Endometrial microvascular endothelial cells (primary cell): ENCODE data around the gene PRKG1. TPM values are rescaled to one million over a fixed set of nuclear protein-coding genes. Genes with fewer than 3 reads are reported as not detected.

Source experiments
- in situ Hi-C: cut with HindIII; loops from 2 replicates; pipeline ENCODE4 v1.10.0; 2017; ENCODE audit warnings: low sequenced_read_pairs, low pct_unique_long_range_greater_than_20kb; ENCODE audit errors: inconsistent ontology term
- total RNA-seq: library from RNA; depleted of rRNA; stranded (reverse); fragments of >200 nt; gene quantifications from one replicate; pipeline ENCODE4 v1.2.3, GENCODE V29; 2015; ENCODE audit errors: inconsistent ontology term

The PRKG1 gene
- total RNA-seq, 1 donor from 2014 or later: not detected

DNA sequence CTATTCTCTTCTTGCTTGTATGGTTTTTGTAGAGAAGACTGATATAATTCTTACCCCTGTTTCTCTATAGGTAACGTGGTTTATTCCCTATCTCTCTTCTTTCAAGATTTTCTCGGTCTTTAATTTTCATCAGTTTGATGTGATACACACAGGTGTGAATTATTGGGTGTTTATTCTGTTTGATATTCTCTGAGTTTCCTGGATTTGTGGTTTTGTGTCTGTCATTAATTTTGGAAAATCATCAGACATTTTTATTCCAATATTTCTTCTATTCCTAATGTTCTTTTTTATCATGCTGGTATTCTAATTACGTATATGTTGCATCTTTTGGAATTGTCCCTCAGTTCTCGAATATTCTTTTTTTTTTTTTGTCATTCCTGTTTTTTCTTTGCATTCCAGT is 850.1 kb downstream of the PRKG1 start:
- in situ Hi-C loops: no loop called here

DNA sequence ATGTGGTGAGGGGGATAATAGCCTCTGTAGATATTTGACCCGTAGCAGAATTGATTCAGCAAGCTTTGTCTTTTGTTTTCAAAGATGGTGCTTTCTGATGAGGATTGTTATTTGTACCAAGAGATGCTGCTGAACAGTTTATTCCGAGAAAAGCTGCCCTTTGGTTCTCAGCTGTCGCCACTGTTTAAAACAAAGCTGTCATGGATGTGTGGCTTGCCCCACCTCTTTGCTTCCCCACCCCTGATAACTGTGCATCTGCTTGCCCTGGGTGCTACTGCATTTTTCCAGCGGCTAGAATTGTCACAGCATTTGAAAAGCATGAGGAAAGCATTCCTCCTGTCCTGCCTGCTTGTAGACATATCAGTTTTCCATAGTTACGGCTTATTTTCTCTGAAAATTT is 852.0 kb downstream of the PRKG1 start:
- in situ Hi-C loops: no loop called here

DNA sequence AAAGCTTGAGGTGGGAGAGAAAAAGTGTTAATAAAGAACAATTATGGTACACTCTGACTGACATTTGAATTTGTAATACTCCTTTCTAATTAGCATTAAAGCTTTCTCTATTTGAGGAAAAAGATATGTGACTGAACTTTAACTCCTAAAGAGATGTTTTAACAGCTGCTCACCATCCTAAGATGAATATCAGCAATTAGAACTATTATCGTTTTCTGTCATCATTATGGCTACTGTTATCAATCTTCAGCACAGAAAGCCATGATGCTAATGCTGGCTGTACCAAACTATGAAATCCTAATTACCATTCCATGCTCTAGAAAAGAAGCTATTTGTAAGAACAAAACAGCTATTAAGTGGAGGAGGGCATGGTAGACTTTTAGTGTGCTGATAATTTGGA is 853.9 kb downstream of the PRKG1 start:
- in situ Hi-C loops: no loop called here

DNA sequence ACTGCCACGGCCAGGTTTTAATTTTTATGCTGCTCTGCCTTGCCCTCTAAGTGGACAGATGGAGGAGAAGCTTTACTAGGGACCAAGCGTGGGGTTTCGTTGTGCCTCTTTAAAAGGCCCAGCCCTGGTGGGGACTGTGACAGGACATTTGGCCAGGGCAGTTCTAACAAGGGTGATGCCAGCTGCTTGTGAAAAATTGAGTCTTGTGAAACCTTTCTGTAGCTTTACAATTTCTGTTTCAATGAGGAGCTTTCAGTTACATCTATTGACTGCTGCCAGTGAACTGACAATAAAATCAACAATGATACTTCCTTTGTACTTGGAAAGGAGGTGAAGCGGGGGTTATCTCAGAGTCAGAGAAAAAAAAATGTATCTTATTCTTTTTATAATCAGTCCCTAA is 858.2 kb downstream of the PRKG1 start:
- in situ Hi-C loops: no loop called here

DNA sequence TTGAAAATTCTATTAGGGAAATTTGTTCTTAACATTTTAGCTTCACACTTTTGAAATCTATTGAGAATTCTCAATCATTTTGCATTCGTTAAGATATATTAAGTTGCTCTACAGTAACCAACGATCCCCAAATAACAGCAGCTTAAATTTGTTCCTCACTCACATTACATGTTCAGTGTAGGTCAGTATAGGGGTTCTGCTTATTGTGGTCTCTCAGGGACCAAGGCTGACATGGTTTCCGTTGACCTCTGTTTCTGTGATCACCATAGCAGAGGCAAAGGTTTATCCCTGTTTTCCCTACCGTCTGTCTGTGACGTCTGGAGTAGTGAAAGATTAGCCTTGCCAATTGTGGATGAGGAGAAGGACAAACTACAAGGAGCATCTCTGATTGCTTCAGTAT is 860.1 kb downstream of the PRKG1 start:
- in situ Hi-C loops: no loop called here

DNA sequence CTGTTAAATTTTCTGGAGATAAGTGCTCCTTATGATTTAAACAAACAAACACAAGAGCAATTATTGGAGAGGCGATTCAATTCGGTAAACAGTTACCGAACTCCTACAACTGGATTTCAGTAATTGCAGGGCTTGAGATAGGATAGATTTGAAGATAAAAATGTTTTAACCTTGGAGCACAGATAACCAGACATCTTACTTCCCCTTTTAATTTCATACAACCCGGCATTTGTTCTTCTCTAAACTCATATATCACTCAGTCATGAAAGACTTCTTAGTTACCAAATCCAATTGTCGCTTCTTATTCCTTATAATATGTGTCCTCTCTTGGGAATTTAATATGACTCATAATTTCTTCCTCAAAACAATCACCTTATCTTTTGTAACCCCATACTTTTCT is 861.1 kb downstream of the PRKG1 start:
- in situ Hi-C loops: no loop called here

DNA sequence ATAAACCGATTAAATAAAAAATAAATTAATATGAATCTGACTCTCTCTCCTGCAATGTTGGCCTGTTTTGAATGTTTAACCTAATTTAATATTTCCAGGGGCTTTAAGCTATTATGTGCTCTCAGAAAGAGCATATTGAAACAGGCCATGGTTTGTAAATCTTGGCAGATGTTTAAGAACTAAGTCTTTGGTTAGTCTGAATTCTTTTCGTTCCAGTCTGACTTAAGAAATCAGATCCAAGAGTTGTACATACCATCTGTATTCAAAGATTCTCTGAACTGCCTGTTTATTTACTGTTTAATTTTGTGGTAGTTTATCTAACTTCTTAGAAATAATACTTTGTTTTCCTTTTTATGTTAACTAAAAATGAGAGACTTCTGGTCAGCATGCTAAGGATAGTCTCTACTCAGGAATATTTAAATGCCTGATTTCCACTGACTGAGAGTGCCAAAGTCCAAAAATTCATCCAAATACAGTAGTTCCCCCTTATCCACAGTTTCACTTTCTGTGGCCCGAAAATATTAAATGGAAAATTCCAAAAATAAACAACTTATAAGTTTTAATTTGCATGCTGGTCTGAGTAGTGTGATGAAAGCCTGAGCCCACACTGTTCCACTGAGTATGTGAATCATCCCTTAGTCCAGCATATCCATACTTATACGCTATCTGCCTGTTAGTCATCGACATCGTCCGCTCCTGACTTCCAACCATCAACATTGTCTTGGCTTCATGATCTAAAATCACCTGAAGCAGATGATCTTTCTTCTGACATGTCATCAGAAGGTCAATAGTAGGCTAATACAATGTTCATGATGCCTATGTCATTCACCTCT is 863.2 kb downstream of the PRKG1 start:
- in situ Hi-C loops: no loop called here

DNA sequence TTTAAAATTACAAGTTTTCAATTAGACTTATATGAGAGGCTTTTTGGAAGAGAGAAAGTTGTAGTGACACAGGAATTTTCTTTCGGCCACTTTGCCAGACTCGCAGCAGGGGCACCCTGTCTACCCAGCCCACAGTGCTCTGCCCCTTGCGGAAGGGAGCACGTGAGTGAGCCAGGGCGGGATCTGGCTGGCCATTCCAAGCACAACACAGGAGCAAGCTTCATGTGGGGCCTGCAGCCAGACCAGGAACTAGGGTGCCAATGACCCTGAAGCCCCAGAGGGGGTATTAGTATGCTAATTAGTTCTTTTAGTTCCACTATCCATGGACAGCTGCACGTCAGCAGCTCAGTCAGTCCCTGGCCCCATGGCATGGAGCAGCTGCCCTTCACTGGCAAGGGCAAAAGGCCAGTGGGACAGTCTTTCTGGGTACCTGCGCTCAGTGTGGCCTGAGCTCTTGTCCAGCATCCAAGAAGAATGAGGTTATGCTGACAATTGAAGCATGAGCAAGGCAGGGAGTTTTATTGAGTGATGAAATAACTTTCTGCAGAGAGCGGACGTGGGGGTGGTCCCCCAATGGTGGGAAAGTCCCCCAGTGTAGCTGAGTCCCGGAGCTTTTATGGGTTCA is 876.2 kb downstream of the PRKG1 start:
- in situ Hi-C loops: no loop called here

DNA sequence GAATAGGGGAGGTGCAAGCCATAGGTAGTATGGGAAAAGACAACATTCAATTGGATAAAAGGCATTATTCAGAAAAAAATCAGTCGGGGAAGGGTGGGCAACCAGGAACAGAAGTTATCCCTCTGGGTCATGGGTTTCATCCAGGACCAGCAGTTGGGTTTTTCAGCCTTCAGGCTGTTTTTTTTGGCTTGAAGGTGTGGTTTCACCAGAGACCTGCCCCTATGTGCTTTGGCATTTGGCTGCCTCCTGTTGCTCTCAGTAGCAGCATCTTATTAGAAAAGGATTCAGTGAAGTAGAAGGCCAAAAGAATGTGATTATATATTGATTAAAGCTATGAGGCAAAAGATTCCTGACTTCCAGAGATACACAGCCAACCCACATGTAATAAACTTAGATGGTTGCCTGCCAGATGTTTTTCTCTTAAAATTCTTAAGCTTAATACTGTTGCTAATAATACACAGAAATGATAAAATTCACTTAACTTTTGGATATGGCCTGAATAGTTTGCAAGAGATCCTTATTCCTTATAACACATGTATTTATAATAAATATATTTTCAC is 876.8 kb downstream of the PRKG1 start:
- in situ Hi-C loops: no loop called here

DNA sequence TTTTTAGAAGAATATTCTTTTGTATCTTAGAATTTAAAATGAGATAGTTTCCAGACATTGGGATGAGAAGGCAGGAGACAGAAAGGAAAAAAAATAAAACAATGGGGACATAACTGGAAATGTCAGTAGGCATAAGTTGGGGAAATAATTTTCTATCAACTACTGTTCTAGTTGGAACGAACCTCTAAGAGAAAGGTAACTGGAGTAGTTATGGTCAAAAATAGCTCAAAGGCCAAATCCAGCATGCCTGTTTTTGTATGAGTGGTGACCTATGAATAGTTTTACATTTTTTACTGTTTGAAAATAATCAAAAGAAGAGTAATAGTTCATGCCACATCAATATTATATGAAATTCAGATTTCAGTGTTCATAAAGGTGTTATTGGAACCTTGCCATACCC is 877.3 kb downstream of the PRKG1 start:
- in situ Hi-C loops: no loop called here

DNA sequence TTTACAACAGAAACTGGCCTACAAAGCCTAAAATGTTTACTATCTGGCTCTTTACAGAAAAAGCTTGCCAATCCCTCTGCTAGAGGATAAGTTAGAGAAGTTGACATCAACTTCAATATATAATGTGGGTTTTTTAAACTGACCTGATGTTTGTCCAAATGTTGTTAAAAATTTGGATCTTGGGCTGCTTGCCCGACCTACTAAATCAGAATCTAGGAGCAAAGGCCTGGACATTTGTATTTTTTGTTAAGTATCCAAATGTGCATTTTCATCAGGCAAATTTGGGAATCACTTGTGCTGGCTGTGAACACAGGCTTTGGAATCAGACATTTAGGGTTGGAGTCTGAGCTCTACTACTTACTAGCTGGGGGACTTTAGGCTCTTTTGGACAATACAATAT is 877.8 kb downstream of the PRKG1 start:
- in situ Hi-C loops: no loop called here

DNA sequence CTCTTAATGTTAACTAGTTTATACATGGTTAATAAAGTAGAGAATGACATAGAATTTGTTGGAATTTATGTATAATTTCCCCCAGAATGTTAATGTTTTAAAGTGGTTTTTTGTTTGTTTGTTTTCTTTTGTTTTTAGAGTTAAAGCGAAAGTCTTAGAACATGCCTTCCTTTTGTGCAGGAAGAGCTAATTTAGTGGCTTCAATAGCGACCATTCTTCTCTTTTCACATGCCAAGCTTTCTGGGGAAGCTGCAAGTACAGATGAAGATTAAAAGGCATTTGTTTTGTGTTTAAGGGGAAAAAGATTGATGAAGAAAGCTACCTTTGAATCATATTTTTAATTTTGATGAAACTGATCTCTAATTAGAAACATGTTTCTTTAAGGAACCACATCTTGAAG is 881.4 kb downstream of the PRKG1 start:
- in situ Hi-C loops: no loop called here

DNA sequence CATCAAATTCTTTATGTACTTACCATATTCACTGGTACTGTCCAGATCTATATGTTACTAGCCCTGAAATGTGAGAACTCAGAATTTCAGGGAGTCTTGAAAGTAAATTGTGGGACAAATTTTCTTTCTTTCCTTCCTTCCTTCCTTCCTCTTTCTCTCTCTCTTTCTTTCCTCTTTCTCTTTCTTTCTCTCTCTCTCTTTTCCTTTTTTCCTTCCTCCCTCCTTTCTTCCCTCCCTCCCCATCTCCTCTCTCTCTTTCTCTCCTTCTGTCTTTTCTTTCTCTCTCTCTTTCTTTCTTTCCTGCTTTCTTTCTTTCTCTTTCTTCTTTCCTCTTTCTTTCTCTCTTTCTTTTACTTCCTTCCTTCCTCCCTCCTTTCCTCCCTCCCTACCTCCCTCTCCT is 882.5 kb downstream of the PRKG1 start:
- in situ Hi-C loops: no loop called here

DNA sequence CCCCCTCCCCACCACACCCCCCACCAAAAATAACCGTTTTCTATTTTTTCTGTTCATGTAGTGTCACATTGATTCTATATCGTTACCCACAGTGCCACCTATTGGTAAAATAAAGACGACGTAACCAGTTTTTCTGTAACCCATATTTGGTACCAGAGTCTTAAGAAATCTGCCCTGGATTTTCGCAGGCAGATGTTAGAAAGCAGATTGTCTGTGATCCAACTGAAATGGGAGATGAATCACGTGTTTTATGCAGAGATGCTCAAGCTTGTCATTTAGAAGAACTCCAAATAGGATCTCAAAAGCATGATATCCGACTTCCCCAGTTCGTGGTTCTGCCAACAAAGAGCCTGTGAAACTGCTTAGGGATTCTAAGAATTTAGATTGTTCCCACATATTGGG is 886.2 kb downstream of the PRKG1 start:
- in situ Hi-C loops: no loop called here

DNA sequence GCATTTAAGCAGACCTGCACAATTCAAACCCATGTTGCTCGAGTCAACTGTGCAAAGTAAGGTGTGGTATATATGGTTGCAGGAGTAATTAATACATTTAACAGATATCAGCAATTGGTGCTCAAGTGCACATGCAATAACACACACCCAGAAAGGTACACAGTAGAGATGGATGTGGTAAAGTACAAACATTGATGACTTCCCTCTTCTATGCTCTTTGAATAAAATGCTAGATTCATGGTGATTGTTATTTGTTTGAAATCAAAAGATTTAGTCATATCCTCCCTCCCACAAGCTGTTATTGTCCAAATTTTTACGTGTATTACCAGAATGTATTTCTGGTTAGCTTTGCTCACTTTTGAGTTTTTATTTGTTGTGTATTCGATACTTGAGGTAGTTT is 887.1 kb downstream of the PRKG1 start:
- in situ Hi-C loops: no loop called here

DNA sequence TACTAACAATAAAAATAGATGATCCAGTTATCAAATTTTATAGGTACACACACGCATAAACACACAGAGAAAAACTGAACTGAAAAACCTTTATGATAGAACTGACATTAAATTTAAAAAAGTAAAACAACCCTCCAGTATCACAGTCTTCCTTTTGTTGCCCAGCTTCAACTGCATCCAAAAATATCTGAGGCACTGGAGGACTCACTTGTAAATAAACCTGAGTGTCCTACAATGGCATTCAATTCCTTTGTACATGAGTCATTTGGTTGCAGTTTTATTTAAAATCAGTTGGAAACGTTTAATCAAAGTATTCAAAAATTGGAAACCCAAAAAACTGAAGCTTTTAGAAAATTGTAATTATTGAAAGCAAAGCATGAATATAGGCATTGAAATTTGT is 890.3 kb downstream of the PRKG1 start:
- in situ Hi-C loops: no loop called here

DNA sequence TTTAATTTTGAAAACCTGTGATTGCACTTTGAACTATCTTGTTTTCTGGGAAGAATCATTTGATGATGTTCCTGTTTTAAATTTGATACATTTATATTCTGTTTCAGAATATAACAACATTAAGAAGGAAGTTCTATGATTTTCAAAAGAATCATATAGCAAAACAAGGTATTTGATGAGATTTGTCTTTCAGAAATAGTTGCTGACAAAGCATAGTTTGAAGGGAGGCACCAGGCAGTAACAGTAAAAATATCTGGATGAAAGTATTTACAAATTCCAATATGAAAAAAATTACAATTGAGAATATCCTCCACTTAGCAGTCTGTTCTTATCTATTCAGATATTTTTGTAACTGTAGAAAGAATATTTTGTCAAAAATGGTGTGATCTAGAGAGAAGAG is 891.2 kb downstream of the PRKG1 start:
- in situ Hi-C loops: no loop called here

DNA sequence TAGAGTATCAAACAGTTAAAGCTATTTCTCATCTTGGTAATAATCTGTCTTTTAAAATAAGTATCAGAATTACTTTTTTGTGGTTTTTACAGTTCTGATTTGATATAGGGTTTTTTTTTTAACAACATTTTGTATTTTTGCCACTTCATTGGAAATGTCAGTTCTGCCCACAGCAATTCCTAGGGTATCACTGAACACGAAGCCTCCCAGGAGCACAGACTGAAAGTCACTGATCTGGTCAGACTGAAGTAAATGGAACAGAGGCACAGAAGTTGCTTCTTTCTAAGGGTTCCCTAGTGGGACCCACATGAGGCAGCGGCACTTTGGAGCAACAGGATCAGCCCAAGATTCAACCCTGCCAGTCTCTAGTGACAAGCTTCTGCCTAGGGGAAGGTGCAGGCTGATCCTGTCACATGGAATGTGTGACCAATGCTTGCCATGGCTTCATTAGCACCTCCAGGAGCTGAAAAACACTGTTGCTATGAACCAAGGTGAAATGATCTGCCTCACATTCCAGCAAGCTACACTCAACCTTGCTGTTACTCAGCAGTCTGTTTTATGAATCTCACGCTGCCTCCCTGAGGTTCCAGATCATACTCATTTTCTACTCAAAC is 898.6 kb downstream of the PRKG1 start:
- in situ Hi-C loops: no loop called here

DNA sequence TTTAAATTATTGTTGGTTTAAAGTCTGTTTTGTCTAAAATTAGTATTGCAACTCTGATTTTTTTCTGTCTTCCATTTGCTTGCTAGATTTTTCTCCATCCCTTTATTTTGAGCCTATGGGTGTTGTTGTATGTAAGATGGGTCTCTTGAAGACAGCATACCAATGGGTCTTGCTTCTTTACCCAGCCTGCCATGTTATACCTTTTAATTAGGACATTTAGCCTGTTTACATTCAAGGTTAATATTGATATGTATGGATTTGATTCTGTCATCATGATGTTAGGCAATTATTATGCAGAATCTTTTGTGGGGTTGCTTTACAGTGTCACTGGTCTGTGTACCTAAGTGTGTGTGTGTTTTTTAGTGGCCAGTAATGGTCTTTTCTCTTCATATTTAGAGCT is 906.5 kb downstream of the PRKG1 start:
- in situ Hi-C loops: no loop called here

DNA sequence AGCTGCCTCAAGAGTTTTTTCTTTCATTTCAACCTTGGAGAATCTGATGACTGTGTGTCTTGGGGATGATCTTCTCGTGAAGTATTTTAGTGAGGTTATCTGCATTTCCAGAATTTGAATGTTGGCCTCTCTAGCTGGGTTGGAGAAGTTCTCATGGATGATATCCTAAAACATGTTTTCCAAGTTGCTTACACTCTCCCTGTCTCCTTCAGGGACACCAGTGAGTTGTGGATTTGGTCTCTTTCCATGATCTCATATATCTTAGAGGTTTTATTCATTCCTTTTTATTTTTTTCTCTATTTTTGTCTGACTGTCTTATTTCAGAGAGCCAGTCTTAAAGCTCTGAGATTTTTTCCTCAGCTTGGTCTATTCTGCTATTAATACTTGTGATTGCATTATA is 907.4 kb downstream of the PRKG1 start:
- in situ Hi-C loops: no loop called here
